Activated naive CD4-positive, alpha-beta T cell treated with anti-CD3 and anti-CD28 coated beads, Interleukin-2, amount 10 ng/mL, durations not matched to agents 7 days and 5 days (primary cell): ENCODE data around the gene RPL13A.

ENCODE experiments used
- CTCF ChIA-PET: fragments of 350-600 bp; sonication (Branson Sonifier 250); formaldehyde crosslinking; loops from one replicate; lab custom pipeline; 2021; ENCODE audit warnings: antibody characterized with exemption; lab: Charles Lee
- DNase-seq: peaks from one replicate; pipeline ENCODE4 v3.0.0-alpha.2; 2020
- H3K27ac Mint-ChIP-seq: one replicate; pipeline ENCODE4 v1.8.0; 2021; ENCODE audit warnings: mild to moderate bottlenecking, moderate library complexity, mixed read lengths
- H3K27me3 Mint-ChIP-seq: one replicate; pipeline ENCODE4 v1.8.0; 2021; ENCODE audit warnings: mild to moderate bottlenecking, mixed read lengths
- H3K36me3 Mint-ChIP-seq: one replicate; pipeline ENCODE4 v1.8.0; 2021; ENCODE audit warnings: mixed read lengths
- H3K4me1 Mint-ChIP-seq: one replicate; pipeline ENCODE4 v1.8.0; 2021; ENCODE audit warnings: mixed read lengths
- H3K4me3 Mint-ChIP-seq: one replicate; pipeline ENCODE4 v1.8.0; 2021; ENCODE audit warnings: mild to moderate bottlenecking, moderate library complexity, mixed read lengths
- H3K9me3 Mint-ChIP-seq: one replicate; pipeline ENCODE4 v1.8.0; 2021; ENCODE audit warnings: mixed read lengths

The RPL13A gene

GRCh38 chr19:49491804-49492572 lies 4.6 kb downstream of the RPL13A start:
- peaks cover 70% of the 10 kb centered on the region for H3K36me3 Mint-ChIP-seq
- no peak for DNase-seq
- peak overlapping the region; percentile 83 for H3K27ac Mint-ChIP-seq
- CTCF ChIA-PET = interaction anchor here (1.2 to 1.3 kb wide), 2 partner anchors 11 to 55 kb away, joined by 3 to 4 read pairs; no protein-coding TSS in a partner anchor
- peaks cover 8% of the 10 kb centered on the region for H3K27me3 Mint-ChIP-seq
- no peaks in the 10 kb centered on the region for H3K9me3 Mint-ChIP-seq
- H3K4me3 Mint-ChIP-seq = peak overlapping the region; percentile 2
- peaks cover 59% of the 10 kb centered on the region for H3K4me1 Mint-ChIP-seq

GRCh38 chr19:49492573-49493405 lies 5.4 kb downstream of the RPL13A start:
- Mint-ChIP-seq H3K36me3 (peaks cover 70% of the 10 kb centered on the region), H3K27ac (peak overlapping the region; percentile 83), H3K27me3 (peaks cover 3% of the 10 kb centered on the region), H3K4me3 (peak overlapping the region; percentile 8), H3K9me3 (no peaks in the 10 kb centered on the region), H3K4me1 (peaks cover 62% of the 10 kb centered on the region)
- DNase-seq = no peak
- CTCF ChIA-PET = interaction anchor here (1.2 to 1.3 kb wide), 2 partner anchors 10 to 54 kb away, joined by 3 to 4 read pairs; no protein-coding TSS in a partner anchor

- peaks cover 63% of the 10 kb centered on the region for H3K36me3 Mint-ChIP-seq
- H3K4me3 Mint-ChIP-seq = peak overlapping the region; percentile 100
- DNase-seq = no peak
- peak overlapping the region; percentile 99 for H3K27ac Mint-ChIP-seq
- peaks cover 57% of the 10 kb centered on the region for H3K4me1 Mint-ChIP-seq
- no peaks in the 10 kb centered on the region for H3K9me3 Mint-ChIP-seq
- H3K27me3 Mint-ChIP-seq = peaks cover 3% of the 10 kb centered on the region
- CTCF ChIA-PET = interaction anchor here (1.4 kb wide), 1 partner anchor 20 kb away, joined by 5 read pairs; no protein-coding TSS in a partner anchor
Observed at GRCh38 chr19:49496574-49497008, 9.2 kb downstream of the RPL13A start.

GRCh38 chr19:49497047-49497788 lies 9.8 kb downstream of the RPL13A start:
- peaks cover 57% of the 10 kb centered on the region for H3K36me3 Mint-ChIP-seq
- H3K4me1 Mint-ChIP-seq = peaks cover 59% of the 10 kb centered on the region
- CTCF ChIA-PET = interaction anchor here (2.8 kb wide), 1 partner anchor 24 kb away, joined by 5 read pairs; the partner anchor contains the start of gene FLT3LG
- peaks cover 3% of the 10 kb centered on the region for H3K27me3 Mint-ChIP-seq
- peak; percentile 90 for DNase-seq
- H3K4me3 Mint-ChIP-seq = peak overlapping the region; percentile 100
- H3K27ac Mint-ChIP-seq = peak overlapping the region; percentile 99
- no peaks in the 10 kb centered on the region for H3K9me3 Mint-ChIP-seq

GRCh38 chr19:49497789-49498103 lies 10.3 kb downstream of the RPL13A start:
- peak; percentile 35 for DNase-seq
- Mint-ChIP-seq H3K4me3 (peak overlapping the region; percentile 100), H3K27me3 (peaks cover 3% of the 10 kb centered on the region), H3K9me3 (no peaks in the 10 kb centered on the region), H3K36me3 (peaks cover 51% of the 10 kb centered on the region), H3K4me1 (peaks cover 59% of the 10 kb centered on the region), H3K27ac (peak overlapping the region; percentile 99)
- CTCF ChIA-PET = interaction anchor here (2.0 to 2.8 kb wide), 2 partner anchors 24 to 37 kb away, joined by 4 to 5 read pairs; partner anchors contain the start of gene FLT3LG

GRCh38 chr19:49498475-49498874 lies 11.1 kb downstream of the RPL13A start:
- Mint-ChIP-seq H3K4me1 (peaks cover 59% of the 10 kb centered on the region), H3K9me3 (no peaks in the 10 kb centered on the region), H3K36me3 (peaks cover 44% of the 10 kb centered on the region), H3K4me3 (peak overlapping the region; percentile 100), H3K27ac (peak overlapping the region; percentile 99), H3K27me3 (peaks cover 3% of the 10 kb centered on the region)
- DNase-seq = no peak
- CTCF ChIA-PET = interaction anchor here (0.8 to 2.8 kb wide), 6 partner anchors 13 to 72 kb away, joined by 3 to 7 read pairs (median 4); partner anchors contain the start of gene FLT3LG

GRCh38 chr19:49499030-49499670 lies 11.7 kb downstream of the RPL13A start:
- Mint-ChIP-seq H3K36me3 (peaks cover 43% of the 10 kb centered on the region), H3K4me1 (peaks cover 58% of the 10 kb centered on the region), H3K27ac (peak overlapping the region; percentile 99), H3K27me3 (peaks cover 3% of the 10 kb centered on the region), H3K4me3 (peak overlapping the region; percentile 100), H3K9me3 (no peaks in the 10 kb centered on the region)
- CTCF ChIA-PET = interaction anchor here (0.8 to 2.8 kb wide), 6 partner anchors 12 to 71 kb away, joined by 3 to 7 read pairs (median 4); partner anchors contain the start of gene FLT3LG
- DNase-seq = peak; percentile 59

GRCh38 chr19:49502866-49503581 lies 15.6 kb downstream of the RPL13A start:
- Mint-ChIP-seq H3K9me3 (no peaks in the 10 kb centered on the region), H3K4me1 (peaks cover 54% of the 10 kb centered on the region), H3K4me3 (peak overlapping the region; percentile 4), H3K27ac (peak overlapping the region; percentile 99), H3K27me3 (peaks cover 4% of the 10 kb centered on the region), H3K36me3 (peaks cover 25% of the 10 kb centered on the region)
- DNase-seq = peak; percentile 70
- CTCF ChIA-PET = interaction anchor here (0.7 to 10.5 kb wide), 13 partner anchors 10 to 175 kb away, joined by 3 to 183 read pairs (median 4); partner anchors contain the start of gene PRMT1

- Mint-ChIP-seq H3K27ac (peak overlapping the region; percentile 99), H3K36me3 (peaks cover 20% of the 10 kb centered on the region), H3K4me1 (peaks cover 51% of the 10 kb centered on the region), H3K27me3 (peaks cover 7% of the 10 kb centered on the region), H3K9me3 (no peaks in the 10 kb centered on the region), H3K4me3 (no peak overlapping the region)
- CTCF ChIA-PET = interaction anchor here (0.7 to 10.5 kb wide), 9 partner anchors 12 to 175 kb away, joined by 3 to 183 read pairs (median 5); partner anchors contain the start of gene PRMT1
- no peak for DNase-seq
Observed at GRCh38 chr19:49503582-49503962, 16.2 kb downstream of the RPL13A start.

GRCh38 chr19:49506575-49507105 lies 19.2 kb downstream of the RPL13A start:
- peak; percentile 88 for DNase-seq
- Mint-ChIP-seq H3K4me1 (peaks cover 45% of the 10 kb centered on the region), H3K27ac (no peak overlapping the region), H3K27me3 (peaks cover 4% of the 10 kb centered on the region), H3K36me3 (no peaks in the 10 kb centered on the region), H3K4me3 (no peak overlapping the region), H3K9me3 (no peaks in the 10 kb centered on the region)
- CTCF ChIA-PET = interaction anchor here (0.7 to 10.5 kb wide), 11 partner anchors 9 to 179 kb away, joined by 3 to 183 read pairs (median 6); partner anchors contain the start of gene PRMT1

- H3K36me3 Mint-ChIP-seq = no peaks in the 10 kb centered on the region
- H3K9me3 Mint-ChIP-seq = no peaks in the 10 kb centered on the region
- H3K27me3 Mint-ChIP-seq = peaks cover 8% of the 10 kb centered on the region
- peaks cover 42% of the 10 kb centered on the region for H3K4me1 Mint-ChIP-seq
- no peak overlapping the region for H3K27ac Mint-ChIP-seq
- H3K4me3 Mint-ChIP-seq = no peak overlapping the region
- CTCF ChIA-PET = interaction anchor here (1.0 to 10.5 kb wide), 6 partner anchors 13 to 170 kb away, joined by 3 to 183 read pairs (median 19); partner anchors contain the start of gene PRMT1
- no peak for DNase-seq
Observed at GRCh38 chr19:49507803-49508494, 20.5 kb downstream of the RPL13A start.
